Lower lobe of right lung (tissue), 2 donors: ENCODE results near the gene IER5L. TPM values are rescaled to one million over a fixed set of nuclear protein-coding genes. Genes with fewer than 3 reads are reported as not detected.

Experiments
- ATAC-seq, 2 donors: fragments of 200-7000 bp; cut with Tn5 transposase; one replicate each; pipeline ENCODE4 v1.9.1; 2020 to 2022; ENCODE audit warnings: mild to moderate bottlenecking in 2 of 2, moderate library complexity in 2 of 2
- DNase-seq: peaks from one replicate; pipeline ENCODE4 v3.0.0-alpha.2; 2020
- H3K27ac ChIP-seq: fragments of 200-600 bp; one replicate; pipeline ENCODE4 v1.8.0; 2022
- H3K27me3 ChIP-seq: fragments of 200-600 bp; one replicate; pipeline ENCODE4 v1.8.0; 2022; ENCODE audit warnings: low read depth
- H3K36me3 ChIP-seq: fragments of 200-600 bp; one replicate; pipeline ENCODE4 v1.8.0; 2022; ENCODE audit warnings: mild to moderate bottlenecking
- H3K4me1 ChIP-seq: fragments of 200-600 bp; one replicate; pipeline ENCODE4 v1.8.0; 2022
- H3K4me3 ChIP-seq: fragments of 200-600 bp; one replicate; pipeline ENCODE4 v1.8.0; 2022; ENCODE audit warnings: mild to moderate bottlenecking
- H3K9me3 ChIP-seq: fragments of 200-600 bp; one replicate; pipeline ENCODE4 v1.8.0; 2022
- CTCF ChIP-seq: fragments of 200-600 bp; IDR thresholded peaks from one replicate; pipeline ENCODE4 v1.8.0; 2022; ENCODE audit warnings: antibody characterized with exemption, mild to moderate bottlenecking
- intact Hi-C: fragments of 100-400 bp; cut with DNase I; formaldehyde crosslinking; loops from one replicate; pipeline ENCODE4 v1.11.0; 2022
- total RNA-seq: library from RNA; stranded (reverse); fragmentation: NEBNext Ultra II Directional; extraction: Animal tissue kit (Norgen Biotek cat#: 25700); gene quantifications from one replicate; pipeline ENCODE4 v1.2.1, GENCODE V29; 2021
- donor health status: DM: no; HTN: yes; CAD: no; lungs with severe emphysema.

The IER5L gene
- total RNA-seq, 1 donor from 2014 or later: 8.7 TPM

GRCh38 chr9:129171993-129172751 lies 5.9 kb downstream of the IER5L start:
- TF ChIP-seq CTCF: no peak
- Histone ChIP-seq H3K36me3 (no peaks in the 10 kb centered on the region), H3K4me3 (no peak overlapping the region), H3K9me3 (no peaks in the 10 kb centered on the region), H3K27me3 (no peaks in the 10 kb centered on the region), H3K4me1 (peaks cover 31% of the 10 kb centered on the region), H3K27ac (no peak overlapping the region)
- intact Hi-C loops: no loop called here
- ATAC-seq: no peak
- DNase-seq: no peak

DNA sequence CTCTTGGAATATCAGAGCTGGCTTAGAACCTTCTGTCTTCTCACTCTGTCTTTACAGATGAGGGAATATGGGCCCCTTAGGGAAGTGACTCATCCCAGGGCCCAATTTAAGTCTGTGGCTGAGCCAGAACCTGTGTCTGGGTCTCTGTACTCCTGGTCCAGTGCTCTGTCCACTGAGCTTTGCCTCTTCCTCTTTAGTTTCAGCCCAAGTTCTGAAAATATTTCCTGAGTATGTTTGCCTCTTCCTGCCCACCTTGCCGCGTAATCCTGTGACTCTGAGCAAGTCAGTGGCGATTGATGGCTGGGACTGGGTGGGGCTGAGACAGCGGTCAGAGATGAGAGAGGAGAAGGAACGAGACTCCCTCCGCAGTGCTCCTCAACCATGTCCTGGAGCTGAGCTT lies 7.8 kb downstream of the IER5L start:
- TF ChIP-seq CTCF: no peak
- ATAC-seq (no peak), DNase-seq (no peak)
- no peaks in the 10 kb centered on the region for H3K27me3 ChIP-seq
- no peaks in the 10 kb centered on the region for H3K9me3 ChIP-seq
- intact Hi-C loops: no loop called here
- H3K4me3 ChIP-seq: no peak overlapping the region
- no peak overlapping the region for H3K27ac ChIP-seq
- peaks cover 36% of the 10 kb centered on the region for H3K4me1 ChIP-seq
- no peaks in the 10 kb centered on the region for H3K36me3 ChIP-seq

DNA sequence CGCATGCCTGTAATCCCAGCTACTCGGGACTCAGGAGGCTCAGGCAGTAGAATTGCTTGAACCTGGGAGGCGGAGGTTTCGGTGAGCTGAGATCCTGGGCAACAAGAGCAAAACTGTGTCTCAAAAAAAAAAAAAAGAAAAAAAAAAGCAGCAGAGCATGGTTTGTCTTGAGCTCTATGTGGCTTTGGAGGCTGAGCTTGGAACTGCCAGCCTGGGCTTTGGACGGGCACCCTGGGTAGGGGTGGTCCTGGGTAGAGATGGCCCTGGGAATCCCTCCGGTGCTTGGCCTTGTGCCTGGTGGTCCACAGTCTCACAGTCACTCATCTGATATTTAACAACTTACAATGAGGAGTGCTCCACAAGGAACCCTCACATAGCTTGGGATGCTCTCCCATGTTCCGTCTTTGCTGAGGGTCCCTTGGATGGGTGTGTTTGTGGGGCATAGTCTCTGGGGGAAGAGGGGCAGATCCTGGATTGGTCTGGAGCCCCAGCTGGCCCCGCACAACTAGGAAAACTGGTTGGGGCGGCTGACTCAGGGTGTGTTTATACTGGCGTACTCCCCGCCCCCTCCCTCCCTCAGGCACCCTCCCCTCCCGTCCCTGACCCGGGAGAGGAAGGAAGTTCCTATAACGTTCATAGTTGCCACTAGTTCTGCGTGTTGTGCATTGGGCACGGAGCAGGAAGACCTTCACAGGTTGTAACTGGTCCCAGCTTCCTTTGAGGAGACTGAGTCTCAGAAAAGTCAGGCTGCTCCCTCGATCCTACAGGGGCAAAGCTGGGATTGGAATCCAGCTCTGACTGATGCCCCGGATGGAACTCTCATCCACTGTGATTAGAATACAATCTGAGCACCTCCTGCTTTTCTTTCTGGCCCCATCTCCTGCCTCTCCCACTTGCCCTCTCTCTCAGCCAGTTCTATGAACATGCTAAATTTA lies 11.2 kb downstream of the IER5L start:
- Histone ChIP-seq H3K9me3 (no peaks in the 10 kb centered on the region), H3K27ac (peak overlapping the region; percentile 72), H3K36me3 (no peaks in the 10 kb centered on the region), H3K4me3 (peak overlapping the region; percentile 39), H3K4me1 (peaks cover 29% of the 10 kb centered on the region), H3K27me3 (no peaks in the 10 kb centered on the region)
- ATAC-seq: peak; percentile 91 to 94
- TF ChIP-seq CTCF: no peak
- peak; percentile 88 for DNase-seq
- intact Hi-C loops: no loop called here

DNA sequence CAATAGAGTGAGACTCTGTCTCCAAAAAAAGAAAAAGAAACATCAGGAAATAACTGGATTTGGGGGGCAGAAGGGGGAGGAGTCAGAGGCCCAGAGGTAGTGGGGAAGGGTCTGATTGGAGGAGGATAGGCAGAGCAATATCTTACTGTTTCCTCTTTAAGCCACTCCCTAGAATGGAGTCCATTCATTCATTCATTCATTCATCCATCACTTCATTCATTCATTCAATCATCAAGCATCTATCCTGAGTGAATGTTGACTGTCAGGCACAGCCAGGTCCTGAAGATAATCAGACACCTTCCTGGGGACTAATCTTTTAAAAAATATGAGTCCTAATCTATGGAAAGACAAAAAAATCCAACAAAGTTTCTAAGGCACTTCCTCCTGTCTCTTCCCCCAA lies 12.9 kb downstream of the IER5L start:
- no peak for ATAC-seq
- Histone ChIP-seq H3K4me3 (no peak overlapping the region), H3K27ac (no peak overlapping the region), H3K4me1 (peaks cover 29% of the 10 kb centered on the region), H3K9me3 (no peaks in the 10 kb centered on the region), H3K27me3 (no peaks in the 10 kb centered on the region), H3K36me3 (no peaks in the 10 kb centered on the region)
- no peak for DNase-seq
- no peak for TF ChIP-seq CTCF
- intact Hi-C loops: no loop called here

GRCh38 chr9:129164246-129164930 lies 13.7 kb downstream of the IER5L start:
- TF ChIP-seq CTCF: no peak
- H3K36me3 ChIP-seq: no peaks in the 10 kb centered on the region
- H3K4me3 ChIP-seq: no peak overlapping the region
- intact Hi-C loops: no loop called here
- peaks cover 29% of the 10 kb centered on the region for H3K4me1 ChIP-seq
- H3K9me3 ChIP-seq: no peaks in the 10 kb centered on the region
- H3K27ac ChIP-seq: peak overlapping the region; percentile 41
- DNase-seq (no peak), ATAC-seq (no peak)
- H3K27me3 ChIP-seq: no peaks in the 10 kb centered on the region
